ENCODE results near the gene THAP9.

DNA sequence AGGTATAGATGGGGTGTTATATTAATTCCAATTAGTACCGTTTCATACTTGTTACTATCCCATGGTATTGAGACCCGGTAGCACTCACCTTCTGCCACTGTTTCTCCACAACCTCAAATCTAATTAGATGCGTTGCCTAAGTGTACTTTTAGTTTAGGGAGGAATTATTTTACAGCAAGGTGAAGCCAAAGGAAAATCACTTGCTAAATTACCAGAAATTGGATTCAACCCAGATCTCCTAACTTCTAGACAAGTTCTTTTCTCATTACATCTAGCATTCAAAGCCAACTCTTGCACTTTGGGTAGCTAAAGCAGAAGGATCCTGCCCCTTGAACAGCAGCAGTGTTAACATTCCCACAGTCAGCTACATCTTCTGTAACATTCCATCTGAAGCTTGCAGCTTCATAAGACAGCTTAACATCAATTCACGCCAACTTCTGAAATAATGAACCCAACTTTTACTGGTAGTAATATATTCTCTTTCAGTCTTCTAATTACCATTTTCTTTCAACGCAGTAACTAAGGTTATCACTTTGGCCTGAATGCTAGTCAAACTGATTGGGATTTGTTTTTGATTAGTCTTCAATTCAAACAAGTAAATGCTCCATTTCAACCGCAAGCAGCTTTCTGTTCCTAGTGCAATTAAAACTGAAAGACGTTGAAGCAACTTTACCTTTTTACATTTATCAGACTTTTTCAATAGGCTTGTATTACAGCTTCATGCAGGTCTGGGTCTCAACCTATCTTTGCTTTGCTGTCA, 8.6 kb upstream of the THAP9 start:
- no peak for TF ChIP-seq POLR2A (IDR thresholded peaks at IDR 0.05)
- TF ChIP-seq, protein P1, sequence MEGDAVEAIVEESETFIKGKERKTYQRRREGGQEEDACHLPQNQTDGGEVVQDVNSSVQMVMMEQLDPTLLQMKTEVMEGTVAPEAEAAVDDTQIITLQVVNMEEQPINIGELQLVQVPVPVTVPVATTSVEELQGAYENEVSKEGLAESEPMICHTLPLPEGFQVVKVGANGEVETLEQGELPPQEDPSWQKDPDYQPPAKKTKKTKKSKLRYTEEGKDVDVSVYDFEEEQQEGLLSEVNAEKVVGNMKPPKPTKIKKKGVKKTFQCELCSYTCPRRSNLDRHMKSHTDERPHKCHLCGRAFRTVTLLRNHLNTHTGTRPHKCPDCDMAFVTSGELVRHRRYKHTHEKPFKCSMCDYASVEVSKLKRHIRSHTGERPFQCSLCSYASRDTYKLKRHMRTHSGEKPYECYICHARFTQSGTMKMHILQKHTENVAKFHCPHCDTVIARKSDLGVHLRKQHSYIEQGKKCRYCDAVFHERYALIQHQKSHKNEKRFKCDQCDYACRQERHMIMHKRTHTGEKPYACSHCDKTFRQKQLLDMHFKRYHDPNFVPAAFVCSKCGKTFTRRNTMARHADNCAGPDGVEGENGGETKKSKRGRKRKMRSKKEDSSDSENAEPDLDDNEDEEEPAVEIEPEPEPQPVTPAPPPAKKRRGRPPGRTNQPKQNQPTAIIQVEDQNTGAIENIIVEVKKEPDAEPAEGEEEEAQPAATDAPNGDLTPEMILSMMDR (IDR thresholded peaks at IDR 0.05): no peak
